T-helper 9 cell (primary cell): Measurements from ENCODE around the gene RAB40AL.

Experiments
- DNase-seq: peaks from one replicate; pipeline ENCODE4 v3.0.0-alpha.2; 2020

The RAB40AL gene

GRCh38 chrX:102983205-102983604, 46.1 kb downstream of the RAB40AL start:
- no peak for DNase-seq

GRCh38 chrX:102985192-102985591, 48.1 kb downstream of the RAB40AL start:
- DNase-seq, result no peak
